Mesothelial cell of epicardium (in vitro differentiated cells): ENCODE measurements around the gene LIME1. TPM values are rescaled to one million over a fixed set of nuclear protein-coding genes. Genes with fewer than 3 reads are reported as not detected.

Experiments used
- DNase-seq, 2 experiments: peaks; one replicate each; pipeline ENCODE4 v3.0.0; 2021; ENCODE audit warnings: low spot score in 2 of 2; ENCODE audit not compliant: unreplicated experiment in 2 of 2
- H3K27ac Mint-ChIP-seq: 2 replicates; pipeline ENCODE4 v1.8.0; 2021; ENCODE audit warnings: mixed read lengths
- H3K27me3 Mint-ChIP-seq: 2 replicates; pipeline ENCODE4 v1.8.0; 2021; ENCODE audit warnings: low read depth, mixed read lengths
- H3K36me3 Mint-ChIP-seq: 2 replicates; pipeline ENCODE4 v1.8.0; 2021; ENCODE audit warnings: mixed read lengths
- H3K4me1 Mint-ChIP-seq: 2 replicates; pipeline ENCODE4 v1.8.0; 2021; ENCODE audit warnings: mixed read lengths
- H3K4me3 Mint-ChIP-seq: 2 replicates; pipeline ENCODE4 v1.8.0; 2021; ENCODE audit warnings: mild to moderate bottlenecking, moderate library complexity, mixed read lengths
- H3K9me3 Mint-ChIP-seq: 2 replicates; pipeline ENCODE4 v1.8.0; 2021; ENCODE audit warnings: mixed read lengths
- total RNA-seq: library from RNA; stranded (reverse); gene quantifications from 3 replicates; pipeline ENCODE4 v1.2.1, GENCODE V29; 2021
- TF ChIP-seq, protein P1 (sequence below): fragments of 200-600 bp; sonication (generic); IDR thresholded peaks from one replicate; pipeline ENCODE4 v1.5.0; 2021; ENCODE audit warnings: antibody characterized with exemption; ENCODE audit not compliant: unreplicated experiment

The LIME1 gene
- total RNA-seq, 1 donor from 2014 or later: 18.4 TPM

DNA sequence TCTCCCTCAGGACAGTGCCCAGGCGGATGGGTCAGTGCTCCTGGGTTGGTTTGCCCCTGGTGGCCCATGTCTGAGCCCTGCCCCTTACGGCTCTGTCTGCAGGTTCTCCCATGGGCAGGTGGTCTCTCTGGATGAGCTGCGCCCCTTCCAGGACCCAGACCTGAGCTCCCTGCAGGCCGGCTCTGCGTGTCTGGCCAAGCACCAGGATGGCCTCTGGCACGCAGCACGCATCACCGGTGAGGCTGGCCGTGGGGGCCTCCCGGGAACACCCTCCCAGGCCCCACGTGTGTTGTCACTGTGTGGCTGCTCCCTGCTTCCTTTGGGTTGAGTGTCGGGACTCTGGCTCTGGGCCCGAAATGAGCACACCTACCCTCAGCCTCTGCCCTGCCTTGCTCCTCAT lies 3.3 kb upstream of the LIME1 start:
- DNase-seq: no peak

DNA sequence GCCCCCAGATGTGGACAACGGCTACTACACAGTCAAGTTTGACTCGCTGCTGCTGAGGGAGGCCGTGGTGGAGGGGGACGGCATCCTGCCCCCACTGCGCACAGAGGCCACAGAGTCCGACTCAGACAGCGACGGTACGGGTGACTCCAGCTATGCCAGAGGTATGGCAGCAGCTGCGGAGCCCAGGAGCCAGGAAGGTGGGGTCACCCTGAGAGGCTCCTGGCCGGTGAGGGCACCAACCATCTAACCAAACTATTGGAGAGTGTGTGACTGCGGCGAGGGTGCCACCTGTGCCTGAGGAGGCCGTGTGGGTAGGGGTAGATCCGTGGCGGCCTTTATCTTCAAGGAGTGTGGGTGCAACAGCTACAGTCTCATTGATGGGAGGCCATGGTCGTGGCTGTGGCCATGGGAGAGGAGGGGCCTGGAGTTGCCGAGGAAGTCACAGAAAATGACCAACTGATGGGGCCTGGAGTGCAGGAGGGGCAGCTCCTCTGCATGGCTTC lies 2.8 kb upstream of the LIME1 start:
- no peak for DNase-seq
- Mint-ChIP-seq H3K27ac (no peak overlapping the region), H3K4me3 (no peak overlapping the region), H3K27me3 (peaks cover 7% of the 10 kb centered on the region), H3K9me3 (no peaks in the 10 kb centered on the region), H3K4me1 (no peaks in the 10 kb centered on the region), H3K36me3 (peaks cover 21% of the 10 kb centered on the region)
- TF ChIP-seq, protein P1, sequence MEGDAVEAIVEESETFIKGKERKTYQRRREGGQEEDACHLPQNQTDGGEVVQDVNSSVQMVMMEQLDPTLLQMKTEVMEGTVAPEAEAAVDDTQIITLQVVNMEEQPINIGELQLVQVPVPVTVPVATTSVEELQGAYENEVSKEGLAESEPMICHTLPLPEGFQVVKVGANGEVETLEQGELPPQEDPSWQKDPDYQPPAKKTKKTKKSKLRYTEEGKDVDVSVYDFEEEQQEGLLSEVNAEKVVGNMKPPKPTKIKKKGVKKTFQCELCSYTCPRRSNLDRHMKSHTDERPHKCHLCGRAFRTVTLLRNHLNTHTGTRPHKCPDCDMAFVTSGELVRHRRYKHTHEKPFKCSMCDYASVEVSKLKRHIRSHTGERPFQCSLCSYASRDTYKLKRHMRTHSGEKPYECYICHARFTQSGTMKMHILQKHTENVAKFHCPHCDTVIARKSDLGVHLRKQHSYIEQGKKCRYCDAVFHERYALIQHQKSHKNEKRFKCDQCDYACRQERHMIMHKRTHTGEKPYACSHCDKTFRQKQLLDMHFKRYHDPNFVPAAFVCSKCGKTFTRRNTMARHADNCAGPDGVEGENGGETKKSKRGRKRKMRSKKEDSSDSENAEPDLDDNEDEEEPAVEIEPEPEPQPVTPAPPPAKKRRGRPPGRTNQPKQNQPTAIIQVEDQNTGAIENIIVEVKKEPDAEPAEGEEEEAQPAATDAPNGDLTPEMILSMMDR: no peak

More for the DNA sequence above, 3.3 kb upstream of the LIME1 start:
- Mint-ChIP-seq H3K36me3 (peaks cover 26% of the 10 kb centered on the region), H3K4me1 (no peaks in the 10 kb centered on the region), H3K27ac (no peak overlapping the region), H3K9me3 (no peaks in the 10 kb centered on the region), H3K27me3 (peaks cover 7% of the 10 kb centered on the region), H3K4me3 (no peak overlapping the region)
- TF ChIP-seq, protein P1: no peak

DNA sequence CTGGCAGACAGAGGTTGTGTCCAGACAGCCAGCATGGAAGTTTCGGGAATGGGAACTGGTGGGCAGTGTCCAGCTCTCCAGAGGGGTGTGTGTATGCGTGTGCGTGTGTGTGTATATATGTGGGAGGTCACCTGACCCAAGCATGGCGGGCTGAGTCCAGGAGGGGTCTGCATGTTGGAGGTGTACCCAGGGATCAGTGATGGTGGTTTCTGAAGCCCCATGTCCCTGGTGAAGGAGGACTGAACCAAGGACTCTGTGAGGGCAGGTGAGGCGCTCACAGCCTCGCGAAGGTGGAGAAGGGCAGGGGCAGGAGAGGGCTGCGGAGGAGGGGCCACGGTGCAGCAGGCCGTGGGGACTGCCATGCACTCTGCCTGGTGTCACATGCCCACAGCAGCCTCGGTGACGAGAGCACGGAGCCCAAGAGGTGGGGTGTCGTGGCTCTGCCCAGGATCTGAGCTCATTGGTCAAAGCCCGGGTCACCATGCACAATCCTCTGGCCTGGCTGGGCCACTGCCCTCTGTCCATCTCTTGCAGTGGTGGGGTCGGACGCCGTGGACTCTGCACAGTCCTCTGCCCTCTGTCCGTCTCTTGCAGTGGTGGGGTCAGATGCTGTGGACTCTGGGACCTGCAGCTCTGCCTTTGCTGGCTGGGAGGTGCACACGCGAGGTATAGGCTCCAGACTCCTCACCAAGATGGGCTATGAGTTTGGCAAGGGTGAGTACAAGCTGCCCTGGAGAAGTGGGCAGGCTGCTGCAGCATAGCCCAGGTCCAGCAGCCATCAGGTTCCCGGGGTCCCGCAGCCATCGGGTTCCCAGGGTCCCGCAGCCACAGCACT lies 2.1 kb upstream of the LIME1 start:
- Mint-ChIP-seq H3K27me3 (peaks cover 7% of the 10 kb centered on the region), H3K4me1 (no peaks in the 10 kb centered on the region), H3K27ac (no peak overlapping the region), H3K4me3 (no peak overlapping the region), H3K9me3 (no peaks in the 10 kb centered on the region), H3K36me3 (peaks cover 19% of the 10 kb centered on the region)
- TF ChIP-seq, protein P1: no peak
- no peak for DNase-seq

DNA sequence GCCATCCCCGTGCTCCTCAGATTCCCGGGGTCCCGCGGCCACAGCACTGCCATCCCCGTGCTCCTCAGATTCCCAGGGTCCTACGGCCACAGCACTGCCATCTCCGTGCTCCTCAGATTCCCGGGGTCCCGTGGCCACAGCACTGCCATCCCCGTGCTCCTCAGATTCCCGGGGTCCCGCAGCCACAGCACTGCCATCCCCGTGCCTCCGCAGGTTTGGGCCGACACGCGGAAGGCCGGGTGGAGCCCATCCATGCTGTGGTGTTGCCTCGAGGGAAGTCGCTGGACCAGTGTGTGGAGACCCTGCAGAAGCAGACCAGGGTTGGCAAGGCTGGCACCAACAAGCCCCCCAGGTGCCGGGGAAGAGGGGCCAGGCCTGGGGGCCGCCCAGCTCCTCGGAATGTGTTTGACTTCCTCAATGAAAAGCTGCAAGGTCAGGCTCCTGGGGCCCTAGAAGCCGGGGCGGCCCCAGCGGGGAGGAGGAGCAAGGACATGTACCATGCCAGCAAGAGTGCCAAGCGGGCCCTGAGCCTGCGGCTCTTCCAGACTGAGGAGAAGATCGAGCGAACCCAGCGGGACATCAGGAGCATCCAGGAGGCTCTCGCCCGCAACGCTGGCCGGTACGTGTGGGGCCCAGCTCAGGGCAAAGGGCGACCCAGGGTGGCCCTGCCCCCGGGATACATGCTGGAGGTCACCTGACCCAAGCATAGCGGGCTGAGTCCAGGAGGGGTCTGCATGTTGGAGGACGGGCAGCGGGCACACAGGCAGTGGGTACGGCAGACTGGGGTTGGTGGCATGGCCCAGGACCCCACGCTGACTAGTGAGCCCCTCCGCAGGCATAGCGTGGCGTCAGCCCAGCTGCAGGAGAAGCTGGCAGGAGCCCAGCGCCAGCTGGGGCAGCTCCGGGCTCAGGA lies 1.3 kb upstream of the LIME1 start:
- H3K27ac Mint-ChIP-seq: no peak overlapping the region
- no peak for DNase-seq
- TF ChIP-seq, protein P1: no peak
- peaks cover 7% of the 10 kb centered on the region for H3K27me3 Mint-ChIP-seq
- H3K4me3 Mint-ChIP-seq: no peak overlapping the region
- no peaks in the 10 kb centered on the region for H3K9me3 Mint-ChIP-seq
- peaks cover 15% of the 10 kb centered on the region for H3K36me3 Mint-ChIP-seq
- no peaks in the 10 kb centered on the region for H3K4me1 Mint-ChIP-seq

DNA sequence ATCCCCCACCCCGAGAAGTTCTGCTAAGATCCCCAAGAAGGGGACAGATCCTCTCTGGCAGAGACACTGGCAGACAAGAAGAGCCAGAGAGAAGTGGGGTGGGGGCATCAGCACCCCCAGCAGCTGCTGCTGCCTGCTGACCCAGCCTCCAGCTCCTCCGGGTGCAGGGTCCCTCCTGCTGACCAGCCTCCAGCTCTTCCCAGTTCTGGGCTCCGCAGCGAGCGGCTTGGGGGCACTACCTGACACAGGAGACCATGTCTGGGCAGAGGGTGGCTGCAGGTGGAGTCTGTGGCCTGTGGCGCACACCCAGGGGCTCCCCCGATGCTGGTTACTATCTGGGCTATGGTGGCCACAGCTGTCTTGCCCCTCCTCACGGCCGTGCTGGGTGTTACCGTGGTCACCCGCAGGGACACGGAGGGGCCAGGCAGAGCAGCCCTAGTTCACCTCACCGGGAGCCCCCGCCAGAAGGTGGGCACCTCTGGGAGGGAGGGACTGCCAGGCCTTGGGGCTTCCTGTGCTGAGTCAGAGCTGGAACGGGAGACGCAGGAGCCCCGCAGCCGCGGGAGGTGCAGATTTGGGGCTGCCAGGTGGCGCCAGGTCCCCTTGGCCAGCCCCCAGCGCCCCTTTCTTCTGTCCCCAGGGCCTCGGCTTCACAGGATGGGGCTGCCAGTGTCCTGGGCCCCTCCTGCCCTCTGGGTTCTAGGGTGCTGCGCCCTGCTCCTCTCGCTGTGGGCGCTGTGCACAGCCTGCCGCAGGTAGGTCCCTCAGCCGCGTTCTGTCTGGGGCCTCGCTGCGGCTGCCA lies 630 bp downstream of the LIME1 start:
- peaks cover 14% of the 10 kb centered on the region for H3K36me3 Mint-ChIP-seq
- H3K9me3 Mint-ChIP-seq: no peaks in the 10 kb centered on the region
- no peak overlapping the region for H3K4me3 Mint-ChIP-seq
- H3K4me1 Mint-ChIP-seq: no peaks in the 10 kb centered on the region
- peaks cover 7% of the 10 kb centered on the region for H3K27me3 Mint-ChIP-seq
- no peak overlapping the region for H3K27ac Mint-ChIP-seq
- TF ChIP-seq, protein P1: no peak
- DNase-seq: no peak
